GM19397 (cell line): ENCODE measurements around the gene PHACTR1.
"Not testable (repeated sequence)": the region's sequence is repeated elsewhere in the genome, so short reads cannot be mapped to it uniquely, and the experiment has no call there.

ENCODE experiments used
- ATAC-seq: cut with Tn5 transposase; IDR thresholded peaks from one replicate; pipeline ENCODE4 v1.9.1; 2021; ENCODE audit warnings: mild to moderate bottlenecking, moderate library complexity; ENCODE audit not compliant: unreplicated experiment

The PHACTR1 gene

GRCh38 chr6:13319891-13320564 lies 603.5 kb downstream of the PHACTR1 start:
- no peak for ATAC-seq

GRCh38 chr6:13326031-13326586 lies 609.5 kb downstream of the PHACTR1 start:
- ATAC-seq, result not testable (repeated sequence)

DNA sequence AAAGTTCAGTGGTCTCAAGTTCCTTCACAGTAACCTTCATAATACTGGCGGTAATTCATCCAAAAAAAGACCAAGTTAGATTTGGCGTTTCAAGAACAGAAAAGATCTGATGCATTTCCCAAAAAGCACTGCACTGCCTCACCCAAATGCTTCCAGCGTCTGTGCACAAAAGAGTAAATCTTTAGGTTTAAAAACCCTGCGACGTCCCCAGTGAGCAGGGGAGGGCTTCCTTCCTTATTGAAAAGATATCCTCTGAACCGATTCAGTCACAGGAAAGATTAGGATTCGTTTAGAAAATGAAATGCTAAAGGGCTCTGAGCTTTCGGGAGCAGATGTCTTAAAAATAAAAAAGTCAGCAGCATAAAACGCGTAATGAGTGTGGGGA lies 611.1 kb downstream of the PHACTR1 start:
- no peak for ATAC-seq

DNA sequence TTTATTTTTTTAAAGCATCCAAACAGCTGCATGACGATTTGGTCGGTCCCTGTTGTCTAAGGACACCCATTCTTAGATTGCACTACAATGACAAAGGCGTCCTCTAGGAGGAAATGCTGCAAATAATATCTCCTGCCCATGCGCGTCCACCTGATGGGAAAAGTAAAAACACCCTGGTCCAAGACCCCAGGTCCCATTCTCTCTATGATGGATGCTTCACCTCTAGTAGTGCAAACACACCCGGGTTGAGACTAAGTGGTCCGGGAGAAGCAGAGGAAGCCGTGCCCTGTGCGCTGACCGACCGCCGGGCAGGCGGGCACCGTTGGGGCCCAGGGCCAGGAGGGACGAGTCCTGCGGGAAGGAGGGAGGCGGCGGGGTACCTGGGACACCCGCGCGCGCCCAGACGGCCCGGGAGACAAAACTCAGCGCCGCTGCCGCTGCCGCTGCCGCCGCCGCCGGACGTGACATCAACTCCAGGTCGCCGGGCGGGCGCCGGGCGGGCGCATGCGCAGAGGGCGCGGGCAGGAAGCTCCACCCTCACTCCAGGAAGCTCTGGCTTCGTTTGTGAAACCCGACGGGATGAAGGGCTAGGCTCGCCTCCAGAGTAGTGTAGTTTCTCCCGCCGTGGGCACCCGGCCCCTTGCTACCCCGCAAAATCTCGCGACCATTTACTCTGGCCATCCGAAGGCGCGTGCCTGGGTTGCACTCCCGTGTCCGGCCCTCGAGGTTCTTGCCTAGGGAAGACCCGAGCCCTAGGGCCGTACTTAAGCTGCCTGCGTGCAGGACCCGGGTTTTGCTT lies 611.7 kb downstream of the PHACTR1 start, which contains the start of gene TBC1D7:
Gene TBC1D7, minus strand, starts transcription at position 462 of the 799 bp plus-strand sequence. CDS start 1,639 bp downstream, outside the sequence.
- ATAC-seq, result peak; percentile 96

- ATAC-seq, result no peak
Measured at GRCh38 chr6:13328875-13329183, 612.3 kb downstream of the PHACTR1 start.

DNA sequence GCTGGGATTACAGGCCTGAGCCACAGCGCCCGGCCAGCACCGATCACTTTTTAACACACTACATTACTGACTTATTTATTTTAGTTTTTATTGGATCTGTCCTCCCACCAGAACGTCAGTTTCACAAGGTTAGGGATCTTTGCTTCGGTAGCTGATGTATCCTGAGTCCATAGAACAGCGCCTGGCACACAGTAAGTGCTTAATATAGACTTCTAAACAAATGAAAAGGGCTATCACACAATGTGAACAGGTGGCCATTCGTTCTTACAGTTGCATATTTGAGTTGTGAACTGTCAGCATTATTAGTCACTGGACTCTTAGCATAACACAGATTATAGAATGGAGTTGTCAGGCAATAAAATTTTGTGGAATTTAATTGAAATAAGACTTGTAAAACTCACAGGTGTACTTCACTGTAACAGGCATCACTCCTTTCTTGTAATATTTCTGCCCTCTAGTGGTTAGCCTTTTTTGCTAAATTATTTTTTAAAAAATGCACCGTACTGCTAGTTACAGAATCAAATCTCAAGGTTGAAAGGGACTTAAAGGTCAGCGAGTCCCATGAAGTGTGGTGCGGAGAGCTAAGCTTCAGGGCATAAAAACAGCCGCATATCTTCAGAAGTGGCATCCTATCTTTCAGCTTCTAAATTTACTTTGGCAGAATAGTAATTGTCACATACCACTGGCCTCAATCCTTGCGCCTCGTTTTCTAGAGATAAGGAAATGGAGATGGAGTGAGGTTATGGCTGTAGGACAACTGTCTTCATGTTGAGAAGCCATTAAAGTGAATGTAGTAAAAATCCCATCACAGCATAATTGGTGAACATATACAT lies 615.2 kb downstream of the PHACTR1 start:
- no peak for ATAC-seq

DNA sequence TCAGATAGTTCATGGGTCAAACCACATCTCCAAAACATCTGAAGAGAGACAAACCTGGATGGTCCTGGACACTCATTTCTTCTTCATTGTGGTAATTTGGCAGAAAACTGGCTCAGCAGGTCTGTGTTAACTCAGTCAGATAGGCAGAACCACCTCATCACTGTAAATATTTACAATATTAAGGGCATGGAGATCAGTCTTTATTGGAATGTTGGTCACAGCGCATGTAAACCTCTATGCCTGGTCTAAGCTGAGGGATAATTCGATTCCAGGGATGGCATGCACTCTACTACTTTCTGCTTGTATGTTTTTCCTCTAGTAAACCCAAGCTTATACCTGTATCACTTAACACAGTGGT lies 615.8 kb downstream of the PHACTR1 start:
- no peak for ATAC-seq

DNA sequence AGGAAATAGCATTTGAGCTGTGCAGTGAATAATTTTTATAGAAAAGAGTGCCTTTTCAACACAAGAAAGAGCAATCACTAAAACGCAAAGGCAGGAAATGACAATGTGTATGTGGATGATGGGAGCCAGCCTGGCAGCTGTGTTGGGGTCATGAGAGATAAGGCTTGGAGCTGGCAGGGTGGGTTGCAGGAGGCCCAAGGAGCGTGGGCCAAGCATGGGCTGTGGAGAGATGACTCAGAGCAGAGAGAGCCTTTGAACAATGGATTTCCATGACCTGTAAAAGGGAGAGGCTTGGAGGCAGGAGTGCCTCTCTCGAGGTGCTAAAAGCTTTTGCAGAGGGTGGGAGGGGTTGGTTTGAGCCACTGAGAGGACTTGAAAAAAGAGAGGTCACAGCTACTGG lies 618.4 kb downstream of the PHACTR1 start:
- no peak for ATAC-seq

- no peak for ATAC-seq
Measured at GRCh38 chr6:13336553-13336952, 620.0 kb downstream of the PHACTR1 start.

DNA sequence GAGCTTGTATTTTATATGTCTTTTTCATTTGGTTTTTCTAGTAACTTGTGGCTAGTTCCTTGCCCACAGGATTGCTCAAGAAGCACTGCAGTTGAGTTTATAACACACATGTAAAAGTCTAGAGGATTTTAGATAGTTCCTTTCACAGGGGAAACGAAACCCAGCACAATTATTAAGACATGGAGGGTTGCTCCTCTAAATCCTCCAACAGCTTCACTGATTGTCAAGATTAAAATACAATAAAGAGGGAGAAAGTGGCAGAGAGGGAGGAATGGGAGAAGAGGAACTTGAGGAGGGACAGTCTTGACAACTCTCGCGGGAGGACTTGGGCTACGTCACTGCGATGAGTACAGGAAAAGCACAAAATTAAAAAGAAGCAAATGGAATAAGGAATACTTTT lies 621.5 kb downstream of the PHACTR1 start:
- ATAC-seq, result no peak
